Measurements from ENCODE around the gene ETV1. TPM values are rescaled to one million over a fixed set of nuclear protein-coding genes. Genes with fewer than 3 reads are reported as not detected.

ETV1 gene
- total and polyA plus RNA-seq, 4 experiments from 2014 or later, result 0.47 TPM; not detected in 3

DNA sequence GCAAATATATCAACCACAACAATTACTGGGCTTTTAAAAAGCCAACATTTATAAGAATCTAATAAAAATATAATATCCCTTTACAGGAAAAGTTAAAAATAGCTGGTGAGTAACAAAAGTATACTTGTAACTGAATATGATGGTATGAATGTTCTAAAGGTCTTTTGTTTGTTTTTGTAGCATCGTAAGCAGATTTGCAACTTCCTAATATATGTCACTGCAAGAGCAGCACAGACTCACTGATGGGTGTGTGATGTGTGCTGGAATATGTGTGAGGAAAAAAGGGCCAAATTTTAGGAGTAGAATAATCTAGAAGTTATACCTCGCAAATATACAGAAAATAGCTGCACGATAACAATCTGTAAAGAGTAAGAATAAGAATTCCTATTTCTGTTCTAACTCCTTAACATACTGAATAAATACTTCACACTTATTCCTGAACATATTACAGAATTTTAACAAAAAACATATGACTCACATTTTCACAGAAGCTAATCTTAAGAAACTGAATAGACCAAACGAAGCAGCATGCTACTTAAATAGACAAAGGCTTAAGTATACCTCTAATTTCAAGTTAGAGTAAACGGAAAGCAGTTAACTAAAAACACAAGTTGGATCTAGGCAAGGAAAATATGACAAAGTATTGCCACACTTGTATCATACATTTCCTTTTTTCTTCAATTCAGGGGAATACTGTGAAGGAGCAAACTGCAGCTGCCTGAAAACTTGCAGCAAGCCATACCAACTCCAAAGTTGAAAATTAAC is 9.6 kb downstream of the ETV1 start:
- peaks cover 0 to 3% (median under 1%) of the 10 kb centered on the region in 4 donors for H3K4me1 Mint-ChIP-seq
- CTCF ChIA-PET (ENCODE audit: partially characterized antibody), result interaction anchor here (1.4 kb wide), 1 partner anchor 10 kb away, joined by 4 read pairs; the partner anchor contains the start of gene ETV1
- intact Hi-C loops (cut with micrococcal nuclease), result no loop called here

DNA sequence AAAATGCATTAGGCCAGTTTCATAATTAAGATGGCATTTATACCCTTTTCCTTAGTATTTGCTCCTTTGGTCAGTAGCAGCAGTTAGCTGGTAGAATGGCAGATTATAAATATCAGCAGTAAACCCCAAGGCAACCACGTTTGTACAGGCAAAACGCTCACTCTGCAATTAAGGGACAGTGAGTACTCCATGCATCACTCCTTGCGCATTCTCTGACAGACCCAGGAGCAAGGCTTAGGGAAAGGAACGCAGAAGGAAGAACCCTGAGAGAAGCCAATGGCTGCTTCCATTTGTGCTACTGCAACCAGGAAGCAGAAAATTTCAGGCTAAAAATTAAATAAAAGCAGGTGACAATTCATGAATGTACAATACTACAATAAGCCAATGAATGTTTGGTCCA is 12.9 kb downstream of the ETV1 start:
- no peaks in the 10 kb centered on the region for H3K36me3 Mint-ChIP-seq
- POLR2A ChIA-PET (ENCODE audit: partially characterized antibody), result no interaction called here

More for the DNA sequence above, 9.6 kb downstream of the ETV1 start:
- Histone ChIP-seq H3K4me1 (ENCODE audit: insufficient read depth, low read length) (no peaks in the 10 kb centered on the region), H3K36me3 (ENCODE audit: insufficient read depth, low read length) (no peaks in the 10 kb centered on the region), H3K27me3 (ENCODE audit: insufficient read depth, low read length) (no peaks in the 10 kb centered on the region), H3K4me3 (ENCODE audit: low read length in 2 of 2) (no peak overlapping the region), H3K27ac (ENCODE audit: low read depth, low read length) (no peak overlapping the region), H3K9me3 (ENCODE audit: control insufficient read depth in 1 of 2, low read length in 2 of 2) (no peaks in the 10 kb centered on the region)
- DNase-seq, result no peak
- peaks cover 14 to 16% of the 10 kb centered on the region in 2 donors for H3K27me3 Mint-ChIP-seq
- POLR2A ChIA-PET (ENCODE audit: partially characterized antibody), result no interaction called here
- H3K27ac Mint-ChIP-seq, result no peak overlapping the region
- H3K9me3 Mint-ChIP-seq, result no peaks in the 10 kb centered on the region
- no peaks in the 10 kb centered on the region for H3K36me3 Mint-ChIP-seq
- no peak overlapping the region for H3K4me3 Mint-ChIP-seq

GRCh38 chr7:13965077-13965476 is 24.4 kb downstream of the ETV1 start:
- Mint-ChIP-seq H3K27me3 (no peaks in the 10 kb centered on the region), H3K36me3 (no peaks in the 10 kb centered on the region), H3K4me3 (no peak overlapping the region), H3K4me1 (no peaks in the 10 kb centered on the region), H3K27ac (no peak overlapping the region), H3K9me3 (no peaks in the 10 kb centered on the region)
- Histone ChIP-seq H3K9me3 (ENCODE audit: control insufficient read depth in 1 of 2, low read length in 2 of 2) (no peaks in the 10 kb centered on the region), H3K4me1 (ENCODE audit: insufficient read depth, low read length) (no peaks in the 10 kb centered on the region), H3K36me3 (ENCODE audit: insufficient read depth, low read length) (no peaks in the 10 kb centered on the region), H3K27me3 (ENCODE audit: insufficient read depth, low read length) (no peaks in the 10 kb centered on the region), H3K4me3 (ENCODE audit: low read length in 2 of 2) (no peak overlapping the region), H3K27ac (ENCODE audit: low read depth, low read length) (no peak overlapping the region)
- CTCF ChIA-PET (ENCODE audit: partially characterized antibody), result no interaction called here
- intact Hi-C loops (cut with micrococcal nuclease), result no loop called here
- POLR2A ChIA-PET (ENCODE audit: partially characterized antibody), result no interaction called here
- no peak for DNase-seq

More for the DNA sequence above, 12.9 kb downstream of the ETV1 start:
- Histone ChIP-seq H3K9me3 (ENCODE audit: control insufficient read depth in 1 of 2, low read length in 2 of 2) (no peaks in the 10 kb centered on the region), H3K36me3 (ENCODE audit: insufficient read depth, low read length) (no peaks in the 10 kb centered on the region), H3K27me3 (ENCODE audit: insufficient read depth, low read length) (no peaks in the 10 kb centered on the region), H3K27ac (ENCODE audit: low read depth, low read length) (no peak overlapping the region), H3K4me3 (ENCODE audit: low read length in 2 of 2) (no peak overlapping the region), H3K4me1 (ENCODE audit: insufficient read depth, low read length) (no peaks in the 10 kb centered on the region)
- CTCF ChIA-PET (ENCODE audit: partially characterized antibody), result no interaction called here
- H3K4me3 Mint-ChIP-seq, result no peak overlapping the region
- H3K4me1 Mint-ChIP-seq, result no peaks in the 10 kb centered on the region
- DNase-seq, result no peak
- intact Hi-C loops (cut with micrococcal nuclease), result no loop called here
- peaks cover 0 to 5% (median 0%) of the 10 kb centered on the region in 8 donors for H3K9me3 Mint-ChIP-seq
- H3K27me3 Mint-ChIP-seq, result peaks cover 21 to 22% of the 10 kb centered on the region in 2 donors
- H3K27ac Mint-ChIP-seq, result no peak overlapping the region

DNA sequence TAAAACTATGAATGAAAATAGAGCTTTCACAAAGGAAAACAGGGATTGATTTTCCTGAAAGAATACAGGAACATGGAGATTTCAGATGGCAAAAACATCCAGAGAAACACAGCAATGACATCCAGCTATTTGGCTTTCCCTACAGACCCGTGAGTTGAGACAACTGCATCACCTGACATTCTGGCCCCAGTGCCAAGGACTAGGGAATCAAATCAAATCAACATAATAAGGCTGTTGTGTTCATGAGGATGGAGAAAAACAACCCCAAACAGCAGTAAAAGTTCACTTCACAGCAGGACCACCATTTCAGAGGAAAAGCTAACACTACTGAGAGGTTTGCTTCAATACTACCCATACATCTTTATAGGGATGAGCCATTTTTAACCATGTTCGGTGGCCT is 25.5 kb downstream of the ETV1 start:
- Histone ChIP-seq H3K4me3 (ENCODE audit: low read length in 2 of 2) (no peak overlapping the region), H3K4me1 (ENCODE audit: insufficient read depth, low read length) (no peaks in the 10 kb centered on the region), H3K9me3 (ENCODE audit: control insufficient read depth in 1 of 2, low read length in 2 of 2) (no peaks in the 10 kb centered on the region), H3K36me3 (ENCODE audit: insufficient read depth, low read length) (no peaks in the 10 kb centered on the region), H3K27me3 (ENCODE audit: insufficient read depth, low read length) (no peaks in the 10 kb centered on the region), H3K27ac (ENCODE audit: low read depth, low read length) (no peak overlapping the region)
- Mint-ChIP-seq H3K9me3 (no peaks in the 10 kb centered on the region), H3K36me3 (no peaks in the 10 kb centered on the region), H3K4me1 (no peaks in the 10 kb centered on the region), H3K27ac (peak overlapping the region in 1 of 7 donors; percentile 71), H3K27me3 (no peaks in the 10 kb centered on the region), H3K4me3 (no peak overlapping the region)
- CTCF ChIA-PET (ENCODE audit: partially characterized antibody), result no interaction called here
- POLR2A ChIA-PET (ENCODE audit: partially characterized antibody), result interaction anchor here (0.6 kb wide), 1 partner anchor 55 kb away, joined by 4 read pairs; no protein-coding TSS in a partner anchor
- intact Hi-C loops (cut with micrococcal nuclease), result no loop called here
- no peak for DNase-seq

GRCh38 chr7:13955494-13955893 is 34.0 kb downstream of the ETV1 start:
- CTCF ChIA-PET (ENCODE audit: partially characterized antibody), result no interaction called here
- H3K4me1 Mint-ChIP-seq, result no peaks in the 10 kb centered on the region
- no peaks in the 10 kb centered on the region for H3K9me3 ChIP-seq (ENCODE audit: control insufficient read depth in 1 of 2, low read length in 2 of 2)
- no peak overlapping the region for H3K27ac Mint-ChIP-seq
- peaks cover 0 to 2% (median 0%) of the 10 kb centered on the region in 8 donors for H3K9me3 Mint-ChIP-seq
- H3K36me3 Mint-ChIP-seq, result no peaks in the 10 kb centered on the region
- H3K36me3 ChIP-seq (ENCODE audit: insufficient read depth, low read length), result no peaks in the 10 kb centered on the region
- no peaks in the 10 kb centered on the region for H3K27me3 ChIP-seq (ENCODE audit: insufficient read depth, low read length)
- H3K27ac ChIP-seq (ENCODE audit: low read depth, low read length), result no peak overlapping the region
- intact Hi-C loops (cut with micrococcal nuclease), result no loop called here
- H3K4me3 ChIP-seq (ENCODE audit: low read length in 2 of 2), result no peak overlapping the region
- H3K4me3 Mint-ChIP-seq, result no peak overlapping the region
- no peak for DNase-seq
- POLR2A ChIA-PET (ENCODE audit: partially characterized antibody), result no interaction called here
- H3K4me1 ChIP-seq (ENCODE audit: insufficient read depth, low read length), result no peaks in the 10 kb centered on the region
- no peaks in the 10 kb centered on the region for H3K27me3 Mint-ChIP-seq

GRCh38 chr7:13953368-13953767 is 36.1 kb downstream of the ETV1 start:
- no peaks in the 10 kb centered on the region for H3K9me3 ChIP-seq (ENCODE audit: control insufficient read depth in 1 of 2, low read length in 2 of 2)
- H3K36me3 Mint-ChIP-seq, result no peaks in the 10 kb centered on the region

DNA sequence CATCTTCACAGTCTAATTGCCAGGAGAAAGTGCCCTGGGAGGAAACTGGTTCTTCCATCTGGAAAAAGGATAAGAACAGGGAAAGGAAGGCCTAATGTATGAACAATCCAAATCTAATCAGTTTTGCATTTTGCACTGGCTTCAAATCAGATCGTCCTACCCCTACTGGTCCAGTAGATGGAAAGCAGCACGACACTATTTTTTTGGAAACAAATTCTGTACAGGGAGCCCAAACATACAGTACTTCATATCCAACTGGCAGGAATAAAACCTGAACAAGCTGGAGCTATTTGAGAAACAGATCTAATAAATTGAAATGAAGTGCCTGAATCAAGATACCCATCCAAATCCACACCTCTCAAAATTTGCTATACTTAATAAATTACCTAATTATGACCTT is 36.5 kb downstream of the ETV1 start:
- Histone ChIP-seq H3K27me3 (ENCODE audit: insufficient read depth, low read length) (no peaks in the 10 kb centered on the region), H3K27ac (ENCODE audit: low read depth, low read length) (no peak overlapping the region), H3K36me3 (ENCODE audit: insufficient read depth, low read length) (no peaks in the 10 kb centered on the region), H3K4me1 (ENCODE audit: insufficient read depth, low read length) (no peaks in the 10 kb centered on the region), H3K9me3 (ENCODE audit: control insufficient read depth in 1 of 2, low read length in 2 of 2) (no peaks in the 10 kb centered on the region), H3K4me3 (ENCODE audit: low read length in 2 of 2) (no peak overlapping the region)
- H3K9me3 Mint-ChIP-seq, result peaks cover 0 to 2% (median 0%) of the 10 kb centered on the region in 8 donors
- intact Hi-C loops (cut with micrococcal nuclease), result no loop called here
- ChIA-PET POLR2A (ENCODE audit: partially characterized antibody) (no interaction called here), CTCF (ENCODE audit: partially characterized antibody) (no interaction called here)
- no peaks in the 10 kb centered on the region for H3K4me1 Mint-ChIP-seq
- H3K27ac Mint-ChIP-seq, result no peak overlapping the region
- no peaks in the 10 kb centered on the region for H3K36me3 Mint-ChIP-seq
- DNase-seq, result no peak
- no peaks in the 10 kb centered on the region for H3K27me3 Mint-ChIP-seq
- H3K4me3 Mint-ChIP-seq, result no peak overlapping the region

More at GRCh38 chr7:13953368-13953767, 36.1 kb downstream of the ETV1 start:
- POLR2A ChIA-PET (ENCODE audit: partially characterized antibody), result no interaction called here
- Mint-ChIP-seq H3K4me1 (no peaks in the 10 kb centered on the region), H3K9me3 (peaks cover 0 to 2% (median 0%) of the 10 kb centered on the region in 8 donors), H3K27ac (no peak overlapping the region), H3K4me3 (no peak overlapping the region), H3K27me3 (no peaks in the 10 kb centered on the region)
- Histone ChIP-seq H3K27me3 (ENCODE audit: insufficient read depth, low read length) (no peaks in the 10 kb centered on the region), H3K27ac (ENCODE audit: low read depth, low read length) (no peak overlapping the region), H3K4me1 (ENCODE audit: insufficient read depth, low read length) (no peaks in the 10 kb centered on the region), H3K4me3 (ENCODE audit: low read length in 2 of 2) (no peak overlapping the region), H3K36me3 (ENCODE audit: insufficient read depth, low read length) (no peaks in the 10 kb centered on the region)
- CTCF ChIA-PET (ENCODE audit: partially characterized antibody), result no interaction called here
- no peak for DNase-seq
- intact Hi-C loops (cut with micrococcal nuclease), result no loop called here
